B cell (primary cell): ENCODE results near the gene GRM4. TPM values are rescaled to one million over a fixed set of nuclear protein-coding genes. Genes with fewer than 3 reads are reported as not detected.

ENCODE experiments used
- ATAC-seq: fragments of 200-7000 bp; cut with Tn5 transposase; one replicate; pipeline ENCODE4 v1.10.0; 2021; ENCODE audit warnings: low read depth, mild to moderate bottlenecking, moderate number of reproducible peaks, moderate library complexity
- CTCF ChIA-PET: fragments of 350-600 bp; sonication (Branson Sonifier 250); formaldehyde crosslinking; loops from one replicate; lab custom pipeline; 2021; ENCODE audit warnings: antibody characterized with exemption, inconsistent platforms; lab: Charles Lee
- POLR2A ChIA-PET: fragments of 350-600 bp; sonication (Branson Sonifier 250); formaldehyde crosslinking; loops from one replicate; lab custom pipeline; 2021; ENCODE audit warnings: antibody characterized with exemption; lab: Charles Lee
- DNase-seq: peaks from one replicate; pipeline ENCODE4 v3.0.0; 2013
- H2AFZ ChIP-seq: 2 replicates; pipeline ENCODE4 v1.6.1; 2012; ENCODE audit warnings: mild to moderate bottlenecking, low read depth, low read length; ENCODE audit not compliant: insufficient read depth, poor library complexity, severe bottlenecking
- H3K27ac ChIP-seq, 2 donors: 1 replicate in 1 of 2; 2 replicates in 1 of 2; pipeline ENCODE4 v1.5.1; 2012 to 2013; ENCODE audit warnings: low read length in 2 of 2, mild to moderate bottlenecking in 2 of 2, moderate library complexity in 1 of 2
- H3K27me3 ChIP-seq, 4 experiments: fragments of 200-600 bp in 1 of 4; sonication (generic) in 1 of 4; replicated peaks in 1 of 4; 1 replicate in 2 of 4; 2 replicates in 2 of 4; pipeline versions ENCODE4 v1.6.1 to v1.7.0; 2013 to 2016; ENCODE audit warnings: low read length in 3 of 4, mild to moderate bottlenecking in 2 of 4, mixed read lengths in 1 of 4, moderate library complexity in 1 of 4; ENCODE audit not compliant: insufficient read depth in 4 of 4, control insufficient read depth in 3 of 4; ENCODE audit errors: control extremely low read depth in 1 of 4
- H3K36me3 ChIP-seq, 2 experiments: replicated peaks in 1 of 2; 1 replicate in 1 of 2; 2 replicates in 1 of 2; pipeline versions ENCODE4 v1.6.1 to v1.7.1; 2013; ENCODE audit warnings: low read length in 1 of 2; ENCODE audit not compliant: insufficient read depth in 2 of 2, control insufficient read depth in 1 of 2; ENCODE audit errors: control extremely low read depth in 1 of 2, extremely low read depth in 1 of 2
- H3K4me1 ChIP-seq, 2 donors: fragments of 200-600 bp in 1 of 2; sonication (generic) in 1 of 2; 1 replicate in 1 of 2; 2 replicates in 1 of 2; pipeline versions ENCODE4 v1.5.1 to v1.6.1; 2013 to 2017; ENCODE audit warnings: low read length in 2 of 2; ENCODE audit not compliant: control insufficient read depth in 2 of 2, insufficient read depth in 2 of 2
- H3K4me2 ChIP-seq: replicated peaks from 2 replicates; pipeline ENCODE3; 2012; ENCODE audit warnings: mild to moderate bottlenecking, low read depth, low read length; ENCODE audit not compliant: poor library complexity, severe bottlenecking
- H3K4me3 ChIP-seq, 5 experiments: fragments of 200-600 bp in 1 of 5; sonication (generic) in 1 of 5; 1 replicate in 3 of 5; 2 replicates in 2 of 5; pipeline versions ENCODE4 v1.5.1 to v1.7.0; 2011 to 2016; ENCODE audit warnings: low read length in 4 of 5, mild to moderate bottlenecking in 4 of 5, low read depth in 2 of 5, control low read depth in 1 of 5, moderate library complexity in 1 of 5; ENCODE audit not compliant: insufficient read depth in 1 of 5; ENCODE audit errors: control extremely low read depth in 1 of 5, extremely low read depth in 1 of 5
- H3K79me2 ChIP-seq: fragments of 200-600 bp; sonication (generic); one replicate; pipeline ENCODE4 v1.6.0; 2016; ENCODE audit warnings: low read length; ENCODE audit not compliant: control insufficient read depth, insufficient read depth
- H3K9ac ChIP-seq: fragments of 200-600 bp; sonication (generic); 2 replicates; pipeline ENCODE4 v1.6.1; 2017; ENCODE audit warnings: mild to moderate bottlenecking, low read length, moderate library complexity
- H3K9me3 ChIP-seq, 3 donors: one replicate each; pipeline versions ENCODE4 v1.6.1 to v1.7.1; 2013; ENCODE audit warnings: low read length in 2 of 3; ENCODE audit not compliant: control insufficient read depth in 2 of 3, insufficient read depth in 1 of 3; ENCODE audit errors: control extremely low read depth in 1 of 3
- H4K20me1 ChIP-seq: 2 replicates; pipeline ENCODE4 v1.6.0; 2012; ENCODE audit warnings: mild to moderate bottlenecking, low read length; ENCODE audit not compliant: insufficient read depth, control insufficient read depth, poor library complexity, severe bottlenecking
- H3K27ac Mint-ChIP-seq: one replicate; pipeline ENCODE4 v1.8.0; 2021; ENCODE audit warnings: mixed read lengths
- H3K27me3 Mint-ChIP-seq: one replicate; pipeline ENCODE4 v1.8.0; 2021; ENCODE audit warnings: mixed read lengths
- H3K4me1 Mint-ChIP-seq: one replicate; pipeline ENCODE4 v1.8.0; 2021; ENCODE audit warnings: mixed read lengths
- H3K4me3 Mint-ChIP-seq: one replicate; pipeline ENCODE4 v1.8.0; 2021; ENCODE audit warnings: mixed read lengths
- H3K9me3 Mint-ChIP-seq: one replicate; pipeline ENCODE4 v1.8.0; 2022; ENCODE audit warnings: mixed read lengths; ENCODE audit not compliant: insufficient read depth
- CTCF ChIP-seq: fragments of 200-600 bp; IDR thresholded peaks from one replicate; pipeline ENCODE4 v1.8.0; 2022; ENCODE audit warnings: antibody characterized with exemption, mild to moderate bottlenecking
- EZH2 ChIP-seq: IDR thresholded peaks from 2 replicates; pipeline ENCODE4 v1.6.1; 2012; ENCODE audit warnings: borderline replicate concordance, low read depth, mild to moderate bottlenecking, moderate library complexity, low read length; ENCODE audit not compliant: insufficient read depth, poor library complexity, severe bottlenecking
- WGBS: methylation state at CpG from one replicate; pipeline ENCODE4 v1.1.5; 2013; ENCODE audit warnings: missing lambda C conversion rate; ENCODE audit not compliant: insufficient coverage; 5-methylcytosine and 5-hydroxymethylcytosine counted together
- intact Hi-C: fragments of 100-400 bp; cut with micrococcal nuclease; formaldehyde crosslinking; loops from one replicate; pipeline ENCODE4 v1.10.0; 2022
- polyA plus RNA-seq: library from polyadenylated mRNA; depleted of rRNA; stranded (reverse); fragments of >200 nt; gene quantifications from 2 replicates; pipeline ENCODE4 v1.2.3, GENCODE V29; 2012
- total RNA-seq, 2 donors: library from RNA; stranded (reverse); fragments of 120-200 nt in 1 of 2; gene quantifications; 1 replicate in 1 of 2; 2 replicates in 1 of 2; pipeline versions ENCODE4 v1.2.3 to v1.2.4, GENCODE V29; 2013 to 2022

Gene GRM4
- total and polyA plus RNA-seq, 2 donors (not counting 1 experiment from before 2014, with no cell fraction given) = 0.04 TPM; not detected in 1

- peaks cover 0 to 15% (median 0%) of the 10 kb centered on the region in 3 donors for H3K9me3 ChIP-seq
- H3K4me1 Mint-ChIP-seq = no peaks in the 10 kb centered on the region
- TF ChIP-seq EZH2 = no peak
- TF ChIP-seq CTCF = no peak
- ATAC-seq (no peak), DNase-seq (no peak)
- H3K27ac ChIP-seq = no peak overlapping the region
- no peak overlapping the region for H3K4me2 ChIP-seq
- H3K79me2 ChIP-seq = no peaks in the 10 kb centered on the region
- no peak overlapping the region for H2AFZ ChIP-seq
- H3K4me1 ChIP-seq = no peaks in the 10 kb centered on the region
- H4K20me1 ChIP-seq = no peaks in the 10 kb centered on the region
- H3K27me3 ChIP-seq = peaks cover 0 to 44% (median 8%) of the 10 kb centered on the region in 4 experiments
- no peaks in the 10 kb centered on the region for H3K36me3 ChIP-seq
- peaks cover 38% of the 10 kb centered on the region for H3K27me3 Mint-ChIP-seq
- POLR2A ChIA-PET = no interaction called here
- CTCF ChIA-PET = no interaction called here
- no peak overlapping the region for H3K4me3 Mint-ChIP-seq
- no peaks in the 10 kb centered on the region for H3K9me3 Mint-ChIP-seq
- 21% methylated on average over 5 of the region's 5 CpGs for WGBS
- no peak overlapping the region for H3K4me3 ChIP-seq
- H3K9ac ChIP-seq = no peak overlapping the region
- no peak overlapping the region for H3K27ac Mint-ChIP-seq
- intact Hi-C loops = no loop called here
These were observed 16.1 kb downstream of the GRM4 start for GRCh38 chr6:34129753-34130152.

GRCh38 chr6:34128045-34128444 lies 17.8 kb downstream of the GRM4 start:
- H3K27ac Mint-ChIP-seq = no peak overlapping the region
- Histone ChIP-seq H3K79me2 (no peaks in the 10 kb centered on the region), H3K27me3 (peaks cover 0 to 32% (median 6%) of the 10 kb centered on the region in 4 experiments), H3K4me2 (no peak overlapping the region), H4K20me1 (no peaks in the 10 kb centered on the region), H3K27ac (no peak overlapping the region), H3K4me3 (no peak overlapping the region), H3K9me3 (peaks cover 0 to 11% (median 0%) of the 10 kb centered on the region in 3 donors), H2AFZ (no peak overlapping the region), H3K9ac (no peak overlapping the region), H3K36me3 (no peaks in the 10 kb centered on the region), H3K4me1 (no peaks in the 10 kb centered on the region)
- intact Hi-C loops = no loop called here
- 83% methylated on average over 12 of the region's 13 CpGs for WGBS
- POLR2A ChIA-PET = interaction anchor here (0.7 kb wide), 1 partner anchor 66 kb away, joined by 4 read pairs; no protein-coding TSS in a partner anchor
- H3K4me3 Mint-ChIP-seq = no peak overlapping the region
- no peak for TF ChIP-seq EZH2
- no peak for TF ChIP-seq CTCF
- DNase-seq (no peak), ATAC-seq (no peak)
- CTCF ChIA-PET = no interaction called here
- H3K27me3 Mint-ChIP-seq = peaks cover 39% of the 10 kb centered on the region
- H3K9me3 Mint-ChIP-seq = no peaks in the 10 kb centered on the region
- no peaks in the 10 kb centered on the region for H3K4me1 Mint-ChIP-seq
